C4-2B (cell line): ENCODE data around the gene BCKDHA.

Experiments used
- CTCF ChIP-seq: fragments of 450-650 bp; conservative IDR thresholded peaks from 2 replicates; pipeline ENCODE4 v1.5.1; 2017; ENCODE audit warnings: mild to moderate bottlenecking
- ZFX ChIP-seq: fragments of 450-650 bp; IDR thresholded peaks from 2 replicates; pipeline ENCODE4 v1.6.1; 2017

- TF ChIP-seq CTCF (no peak), ZFX (no peak)
These were observed 64.9 kb downstream of the BCKDHA start for GRCh38 chr19:41462497-41462896.
